NCI-H1048 (cell line): Measurements from ENCODE around the gene ARHGEF11.

Source experiments
- DNase-seq: peaks from one replicate; lab custom pipeline; 2025; lab: John Stamatoyannopoulos, UW

The ARHGEF11 gene

GRCh38 chr1:156909671-156910070 is 135.9 kb downstream of the ARHGEF11 start:
- DNase-seq, result no peak

- DNase-seq, result no peak
Observed at GRCh38 chr1:156908955-156909354, 136.6 kb downstream of the ARHGEF11 start.

- no peak for DNase-seq
Observed at GRCh38 chr1:156908541-156908940, 137.0 kb downstream of the ARHGEF11 start.

- DNase-seq, result no peak
Observed at GRCh38 chr1:156906206-156906906, 139.2 kb downstream of the ARHGEF11 start.

- DNase-seq, result no peak
Observed at GRCh38 chr1:156905651-156906050, 139.9 kb downstream of the ARHGEF11 start.

GRCh38 chr1:156905176-156905575 is 140.4 kb downstream of the ARHGEF11 start:
- no peak for DNase-seq

- DNase-seq, result no peak
Observed at GRCh38 chr1:156904187-156904959, 141.2 kb downstream of the ARHGEF11 start.

GRCh38 chr1:156903328-156904091 is 142.0 kb downstream of the ARHGEF11 start:
- DNase-seq, result no peak

- DNase-seq, result no peak
Observed at GRCh38 chr1:156901966-156902915, 143.3 kb downstream of the ARHGEF11 start.

- no peak for DNase-seq
Observed at GRCh38 chr1:156901590-156901900, 144.0 kb downstream of the ARHGEF11 start.

- DNase-seq, result no peak
Observed at GRCh38 chr1:156900896-156901589, 144.5 kb downstream of the ARHGEF11 start.

- DNase-seq, result peak; percentile 30
Observed at GRCh38 chr1:156899956-156900718, 145.4 kb downstream of the ARHGEF11 start.

- no peak for DNase-seq
Observed at GRCh38 chr1:156898971-156899664, 146.4 kb downstream of the ARHGEF11 start.

- no peak for DNase-seq
Observed at GRCh38 chr1:156898161-156898566, 147.4 kb downstream of the ARHGEF11 start.

GRCh38 chr1:156897078-156897825 is 148.3 kb downstream of the ARHGEF11 start:
- DNase-seq, result no peak

GRCh38 chr1:156896490-156897033 is 149.0 kb downstream of the ARHGEF11 start:
- DNase-seq, result no peak

GRCh38 chr1:156895927-156896326 is 149.6 kb downstream of the ARHGEF11 start:
- no peak for DNase-seq

GRCh38 chr1:156895455-156895812 is 150.1 kb downstream of the ARHGEF11 start:
- no peak for DNase-seq
